Brain microvascular endothelial cell (primary cell): ENCODE results near the gene COMMD2.

Source experiments
- DNase-seq: peaks from one replicate; pipeline ENCODE4 v3.0.0-alpha.2; 2020
- H3K27ac ChIP-seq: fragments of 250-450 bp; sonication (Bioruptor Pico); 2 replicates; pipeline ENCODE4 v1.5.1; 2020; ENCODE audit warnings: mild to moderate bottlenecking, moderate library complexity
- H3K27me3 ChIP-seq: fragments of 250-450 bp; sonication (Bioruptor Pico); replicated peaks from 2 replicates; pipeline ENCODE4 v1.5.1; 2020; ENCODE audit warnings: mild to moderate bottlenecking
- H3K36me3 ChIP-seq: fragments of 250-450 bp; sonication (Bioruptor Pico); replicated peaks from 2 replicates; pipeline ENCODE4 v1.5.1; 2020; ENCODE audit warnings: mild to moderate bottlenecking
- H3K4me3 ChIP-seq: 2 replicates; pipeline ENCODE4 v1.5.1; 2011; ENCODE audit warnings: low read depth, mild to moderate bottlenecking, control low read depth, low read length, moderate library complexity
- in situ Hi-C: cut with HindIII; loops from 2 replicates; pipeline ENCODE4 v1.10.0; 2017; ENCODE audit warnings: low sequenced_read_pairs, low pct_ligation_motif_present
- TF ChIP-seq, protein P1 (sequence below): IDR thresholded peaks from 2 replicates; pipeline ENCODE4 v1.5.1; 2011; ENCODE audit warnings: low read depth, mild to moderate bottlenecking, moderate library complexity, low read length, control low read depth, inconsistent platforms; ENCODE audit errors: missing control alignments

COMMD2 gene

GRCh38 chr3:149792452-149793270 lies 40.4 kb upstream of the COMMD2 start, which contains the start of gene ANKUB1:
Gene ANKUB1, minus strand, starts transcription at chr3:149792554. Its CDS starts 188 bp downstream, at chr3:149792366.
- H3K27ac ChIP-seq: no peak within 1 kb of the TSS
- in situ Hi-C loops: no loop called here
- DNase-seq: no peak

GRCh38 chr3:149790698-149791097 lies 38.4 kb upstream of the COMMD2 start:
- in situ Hi-C loops: no loop called here
- TF ChIP-seq, protein P1, sequence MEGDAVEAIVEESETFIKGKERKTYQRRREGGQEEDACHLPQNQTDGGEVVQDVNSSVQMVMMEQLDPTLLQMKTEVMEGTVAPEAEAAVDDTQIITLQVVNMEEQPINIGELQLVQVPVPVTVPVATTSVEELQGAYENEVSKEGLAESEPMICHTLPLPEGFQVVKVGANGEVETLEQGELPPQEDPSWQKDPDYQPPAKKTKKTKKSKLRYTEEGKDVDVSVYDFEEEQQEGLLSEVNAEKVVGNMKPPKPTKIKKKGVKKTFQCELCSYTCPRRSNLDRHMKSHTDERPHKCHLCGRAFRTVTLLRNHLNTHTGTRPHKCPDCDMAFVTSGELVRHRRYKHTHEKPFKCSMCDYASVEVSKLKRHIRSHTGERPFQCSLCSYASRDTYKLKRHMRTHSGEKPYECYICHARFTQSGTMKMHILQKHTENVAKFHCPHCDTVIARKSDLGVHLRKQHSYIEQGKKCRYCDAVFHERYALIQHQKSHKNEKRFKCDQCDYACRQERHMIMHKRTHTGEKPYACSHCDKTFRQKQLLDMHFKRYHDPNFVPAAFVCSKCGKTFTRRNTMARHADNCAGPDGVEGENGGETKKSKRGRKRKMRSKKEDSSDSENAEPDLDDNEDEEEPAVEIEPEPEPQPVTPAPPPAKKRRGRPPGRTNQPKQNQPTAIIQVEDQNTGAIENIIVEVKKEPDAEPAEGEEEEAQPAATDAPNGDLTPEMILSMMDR: no peak
- H3K27ac ChIP-seq: no peak overlapping the region
- no peak for DNase-seq
- H3K36me3 ChIP-seq: no peaks in the 10 kb centered on the region
- H3K4me3 ChIP-seq: no peak overlapping the region
- no peaks in the 10 kb centered on the region for H3K27me3 ChIP-seq

More at GRCh38 chr3:149792452-149793270, 40.4 kb upstream of the COMMD2 start, which contains the start of gene ANKUB1:
- H3K27me3 ChIP-seq: no peaks in the 10 kb centered on the region
- no peaks in the 10 kb centered on the region for H3K36me3 ChIP-seq
- no peak within 1 kb of the TSS for H3K4me3 ChIP-seq
- TF ChIP-seq, protein P1: no peak

DNA sequence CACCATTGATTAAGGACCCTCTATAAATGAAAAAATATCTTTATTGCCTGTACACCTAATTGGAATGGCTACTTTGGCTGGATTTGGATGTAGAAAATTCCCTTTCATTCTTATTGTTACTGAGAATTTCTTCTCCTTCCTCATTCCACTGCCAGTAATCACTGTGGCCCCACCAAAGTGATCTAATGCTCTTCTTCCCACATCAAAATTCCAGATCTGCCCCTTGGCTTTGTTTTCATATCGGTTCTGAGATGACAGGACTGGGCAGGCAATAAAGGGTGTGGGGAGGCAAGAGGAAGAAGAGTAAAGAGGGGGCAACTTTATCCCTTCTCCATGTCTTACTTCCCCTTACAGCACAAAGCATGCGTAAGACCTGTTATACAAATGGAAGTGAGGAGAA lies 38.0 kb upstream of the COMMD2 start:
- in situ Hi-C loops: no loop called here
- Histone ChIP-seq H3K36me3 (no peaks in the 10 kb centered on the region), H3K27ac (no peak overlapping the region), H3K27me3 (no peaks in the 10 kb centered on the region), H3K4me3 (no peak overlapping the region)
- TF ChIP-seq, protein P1: no peak
- DNase-seq: peak; percentile 22

GRCh38 chr3:149784064-149784704 lies 31.9 kb upstream of the COMMD2 start:
- in situ Hi-C loops: no loop called here
- H3K27ac ChIP-seq: no peak overlapping the region
- no peaks in the 10 kb centered on the region for H3K36me3 ChIP-seq
- TF ChIP-seq, protein P1: no peak
- no peaks in the 10 kb centered on the region for H3K27me3 ChIP-seq
- DNase-seq: no peak
- H3K4me3 ChIP-seq: no peak overlapping the region

GRCh38 chr3:149783576-149783975 lies 31.3 kb upstream of the COMMD2 start:
- in situ Hi-C loops: no loop called here
- Histone ChIP-seq H3K4me3 (no peak overlapping the region), H3K36me3 (no peaks in the 10 kb centered on the region), H3K27ac (no peak overlapping the region), H3K27me3 (no peaks in the 10 kb centered on the region)
- no peak for DNase-seq
- TF ChIP-seq, protein P1: no peak
